HG02798 (cell line): ENCODE data around the gene SLC25A44.

ENCODE experiments used
- ATAC-seq: cut with Tn5 transposase; IDR thresholded peaks from one replicate; pipeline ENCODE4 v1.9.1; 2021; ENCODE audit warnings: mild to moderate bottlenecking; ENCODE audit not compliant: unreplicated experiment, poor library complexity

Gene SLC25A44

DNA sequence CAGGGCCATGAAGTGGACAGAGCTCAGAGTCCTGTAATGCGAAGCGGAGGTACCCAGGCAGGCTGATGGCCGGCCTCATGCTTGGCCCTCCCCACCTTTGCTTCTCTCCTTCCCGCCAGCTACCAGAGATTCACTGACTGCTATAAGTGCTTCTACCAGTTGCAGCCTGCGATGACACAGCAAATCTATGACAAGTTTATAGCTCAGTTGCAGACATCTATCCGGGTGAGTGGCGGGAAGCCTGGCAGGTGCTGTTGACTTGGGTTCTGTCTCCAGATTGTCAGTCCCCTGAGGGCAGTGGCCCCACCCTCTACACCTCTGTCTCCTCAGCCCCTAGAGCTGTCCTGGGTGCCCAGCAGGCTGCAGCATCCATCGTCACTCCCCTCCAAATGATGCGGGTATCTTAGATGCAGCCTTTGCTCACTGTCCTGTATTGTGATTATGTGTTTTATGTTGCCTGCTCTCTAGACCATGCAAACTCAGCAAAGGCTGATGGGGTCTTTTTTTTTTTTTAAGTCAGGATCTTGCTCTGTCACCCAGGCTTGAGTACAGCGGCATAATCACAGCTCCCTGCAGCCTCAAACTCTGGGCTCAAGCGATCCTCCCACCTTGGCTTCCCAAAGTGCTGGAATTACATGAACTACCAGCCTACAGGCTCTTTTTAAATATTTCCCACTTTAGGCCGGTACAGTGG lies 38.4 kb downstream of the SLC25A44 start:
- ATAC-seq, result no peak

DNA sequence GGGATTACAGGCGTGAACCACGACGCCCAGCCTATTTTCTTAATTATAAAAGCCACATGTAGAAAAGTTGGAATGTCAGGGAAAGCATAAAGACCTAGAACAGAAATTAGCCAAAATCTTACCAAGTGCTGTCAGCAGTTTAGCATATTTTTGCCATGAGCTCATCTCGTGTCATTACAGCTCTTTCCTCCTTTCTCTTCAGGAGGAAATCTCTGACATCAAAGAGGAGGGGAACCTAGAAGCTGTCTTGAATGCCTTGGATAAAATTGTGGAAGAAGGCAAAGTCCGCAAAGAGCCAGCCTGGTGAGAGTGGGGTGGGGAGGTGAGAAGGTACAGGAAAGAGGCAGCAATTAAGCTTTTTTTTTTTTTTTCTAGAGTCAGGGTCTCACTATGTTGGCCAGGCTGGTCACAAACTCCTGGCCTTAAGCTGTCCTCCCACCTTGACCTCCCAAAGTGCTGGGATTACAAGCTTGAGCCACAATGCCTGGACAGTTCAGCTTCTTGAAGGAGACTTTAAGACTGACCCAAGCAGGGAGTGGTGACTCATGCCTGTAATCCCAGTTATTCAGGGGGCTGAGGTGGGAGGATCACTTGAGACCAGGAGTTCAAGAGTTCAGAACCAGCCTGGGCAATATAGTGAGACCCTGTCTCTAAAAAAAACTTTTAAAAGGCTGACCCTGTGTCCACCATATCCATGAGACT lies 39.7 kb downstream of the SLC25A44 start:
- no peak for ATAC-seq

DNA sequence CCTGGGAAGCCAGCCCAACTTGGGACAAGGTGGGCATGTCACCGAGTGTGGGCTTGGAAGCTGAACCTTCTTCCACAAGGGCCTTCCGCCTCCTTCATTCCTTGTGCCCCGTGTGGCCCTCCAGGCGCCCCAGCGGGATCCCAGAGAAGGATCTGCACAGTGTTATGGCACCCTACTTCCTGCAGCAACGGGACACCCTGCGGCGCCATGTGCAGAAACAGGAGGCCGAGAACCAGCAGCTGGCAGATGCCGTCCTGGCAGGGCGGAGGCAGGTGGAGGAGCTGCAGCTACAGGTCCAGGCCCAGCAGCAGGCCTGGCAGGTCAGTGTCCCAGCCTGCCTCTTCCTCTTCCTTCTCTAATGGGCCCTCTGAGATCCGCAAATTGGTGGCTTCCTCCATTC lies 42.3 kb downstream of the SLC25A44 start:
- ATAC-seq, result no peak

DNA sequence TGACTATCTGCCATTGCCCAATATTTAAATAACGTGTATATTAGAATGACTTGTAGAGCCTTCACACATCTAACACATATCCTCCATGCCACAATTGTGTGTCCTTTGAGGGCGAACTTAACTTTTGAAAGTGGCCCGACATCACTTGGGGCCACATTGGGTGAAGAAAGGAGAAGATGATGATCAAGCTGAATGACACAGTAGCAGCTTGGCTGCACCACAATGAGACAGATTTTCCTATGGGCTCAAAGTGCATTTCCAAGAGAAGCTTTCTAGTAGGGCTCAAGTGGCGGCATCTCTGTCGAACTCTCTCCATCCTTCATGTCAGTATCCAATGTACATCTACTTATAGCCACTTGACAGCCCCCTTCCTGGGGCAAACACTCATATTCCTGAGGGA lies 44.3 kb downstream of the SLC25A44 start:
- ATAC-seq, result no peak

DNA sequence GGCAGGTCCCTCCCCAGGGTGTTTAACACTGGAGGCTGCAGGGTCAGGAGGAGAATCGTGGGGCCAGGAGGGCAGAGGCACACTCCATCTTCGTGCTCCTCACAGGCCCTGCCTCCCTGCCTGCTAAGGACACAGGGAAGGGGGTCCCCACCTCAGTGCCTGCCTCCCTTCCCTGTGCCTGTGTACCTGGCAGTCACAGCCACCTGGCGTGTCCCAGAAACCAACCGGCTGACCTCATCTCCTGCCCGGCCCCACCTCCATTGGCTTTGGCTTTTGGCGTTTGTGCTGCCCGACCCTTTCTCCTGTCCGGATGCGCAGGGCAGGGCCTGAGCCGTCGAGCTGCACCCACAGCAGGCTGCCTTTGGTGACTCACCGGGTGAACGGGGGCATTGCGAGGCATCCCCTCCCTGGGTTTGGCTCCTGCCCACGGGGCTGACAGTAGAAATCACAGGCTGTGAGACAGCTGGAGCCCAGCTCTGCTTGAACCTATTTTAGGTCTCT lies 47.5 kb downstream of the SLC25A44 start:
- ATAC-seq, result no peak

DNA sequence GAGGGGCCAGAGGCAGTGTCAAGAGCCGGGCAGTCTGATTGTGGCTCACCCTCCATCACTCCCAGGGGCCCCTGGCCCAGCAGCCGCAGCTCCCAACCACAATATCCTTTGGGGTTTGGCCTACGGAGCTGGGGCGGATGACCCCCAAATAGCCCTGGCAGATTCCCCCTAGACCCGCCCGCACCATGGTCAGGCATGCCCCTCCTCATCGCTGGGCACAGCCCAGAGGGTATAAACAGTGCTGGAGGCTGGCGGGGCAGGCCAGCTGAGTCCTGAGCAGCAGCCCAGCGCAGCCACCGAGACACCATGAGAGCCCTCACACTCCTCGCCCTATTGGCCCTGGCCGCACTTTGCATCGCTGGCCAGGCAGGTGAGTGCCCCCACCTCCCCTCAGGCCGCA lies 48.0 kb downstream of the SLC25A44 start, which contains the start of gene BGLAP:
TSS of gene BGLAP (plus strand) at position 259 of the 400 bp plus-strand sequence. CDS start at position 307, 48 bp downstream.
- no peak for ATAC-seq

DNA sequence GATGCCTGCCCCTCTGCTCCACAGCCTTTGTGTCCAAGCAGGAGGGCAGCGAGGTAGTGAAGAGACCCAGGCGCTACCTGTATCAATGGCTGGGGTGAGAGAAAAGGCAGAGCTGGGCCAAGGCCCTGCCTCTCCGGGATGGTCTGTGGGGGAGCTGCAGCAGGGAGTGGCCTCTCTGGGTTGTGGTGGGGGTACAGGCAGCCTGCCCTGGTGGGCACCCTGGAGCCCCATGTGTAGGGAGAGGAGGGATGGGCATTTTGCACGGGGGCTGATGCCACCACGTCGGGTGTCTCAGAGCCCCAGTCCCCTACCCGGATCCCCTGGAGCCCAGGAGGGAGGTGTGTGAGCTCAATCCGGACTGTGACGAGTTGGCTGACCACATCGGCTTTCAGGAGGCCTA lies 48.8 kb downstream of the SLC25A44 start:
- no peak for ATAC-seq

DNA sequence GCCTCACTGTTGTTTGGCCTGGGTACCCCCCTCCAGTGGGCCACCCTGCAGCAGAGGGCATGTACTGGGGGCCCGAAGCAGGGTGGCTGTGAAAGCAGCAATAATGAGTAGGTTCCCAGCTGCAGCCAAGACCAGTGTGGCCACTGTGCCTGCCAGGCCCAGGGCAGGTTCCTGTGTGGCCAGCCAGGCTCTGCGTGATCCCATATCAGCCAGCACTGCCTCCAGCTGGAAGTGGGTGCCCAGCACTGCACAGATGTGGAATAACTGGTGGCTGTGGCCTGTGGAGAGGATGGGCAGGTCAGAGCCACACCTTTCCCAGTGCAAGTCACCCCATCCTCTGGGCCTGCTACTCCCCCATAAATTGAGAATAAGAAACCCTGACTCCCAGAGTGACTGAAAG lies 50.2 kb downstream of the SLC25A44 start:
- no peak for ATAC-seq

DNA sequence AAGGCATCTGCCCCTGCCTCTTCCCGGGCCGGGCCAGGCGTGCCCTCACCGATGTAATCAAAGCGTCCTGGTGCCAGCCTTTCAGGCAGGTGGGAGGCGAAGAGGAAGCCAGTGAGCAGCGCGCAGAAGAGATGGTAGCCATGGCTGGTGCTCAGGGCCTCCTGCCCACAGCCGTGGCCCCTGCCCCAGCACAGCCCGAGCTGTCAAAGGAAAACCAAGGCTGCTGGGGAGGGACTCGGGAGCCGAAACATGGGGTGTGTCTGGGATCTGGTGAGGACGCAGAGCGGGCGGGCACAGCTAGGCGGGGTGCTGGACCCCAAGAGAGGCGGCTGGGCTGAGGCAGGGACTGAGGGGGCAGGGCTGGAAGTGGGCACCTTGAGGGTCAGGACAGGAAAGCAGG lies 50.8 kb downstream of the SLC25A44 start:
- ATAC-seq, result no peak

DNA sequence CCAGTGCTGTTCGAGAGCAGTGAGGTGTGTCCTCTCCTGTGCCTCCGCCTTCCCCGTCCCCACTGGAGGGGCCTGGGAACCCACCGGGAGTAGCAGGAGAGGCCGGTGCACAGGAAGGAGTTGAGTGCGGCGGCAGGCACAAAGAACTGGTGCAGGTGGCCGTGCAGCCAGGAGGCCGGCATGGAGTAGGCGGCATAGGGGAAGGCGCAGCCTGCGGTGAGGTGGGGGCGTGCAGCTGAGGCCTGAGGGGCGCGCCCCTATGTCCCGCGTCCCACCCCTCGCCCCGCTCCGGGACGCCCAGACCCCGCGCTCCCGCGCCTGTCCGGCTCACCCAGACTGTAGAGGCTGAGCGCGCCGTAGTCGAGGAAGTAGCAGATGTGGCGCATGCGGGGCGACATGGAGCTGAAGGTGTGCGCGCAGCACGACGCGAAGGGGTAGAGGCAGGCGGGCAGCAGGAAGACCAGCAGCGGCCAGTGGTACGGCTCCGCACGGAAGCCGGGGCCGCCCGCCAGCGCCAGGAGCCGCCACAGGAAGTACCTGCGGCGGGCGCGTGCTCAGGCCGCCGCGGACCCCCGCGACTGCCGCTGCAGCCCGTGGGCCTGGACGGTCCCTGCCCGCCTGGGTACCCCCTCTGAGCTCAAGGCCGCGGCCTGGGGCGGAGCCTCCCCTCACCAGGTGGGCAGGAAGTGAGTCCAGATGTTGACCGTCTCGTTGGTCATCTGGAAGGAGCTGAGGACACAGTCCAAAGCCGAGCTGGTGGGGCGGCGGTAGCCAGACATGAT lies 51.7 kb downstream of the SLC25A44 start:
- no peak for ATAC-seq

DNA sequence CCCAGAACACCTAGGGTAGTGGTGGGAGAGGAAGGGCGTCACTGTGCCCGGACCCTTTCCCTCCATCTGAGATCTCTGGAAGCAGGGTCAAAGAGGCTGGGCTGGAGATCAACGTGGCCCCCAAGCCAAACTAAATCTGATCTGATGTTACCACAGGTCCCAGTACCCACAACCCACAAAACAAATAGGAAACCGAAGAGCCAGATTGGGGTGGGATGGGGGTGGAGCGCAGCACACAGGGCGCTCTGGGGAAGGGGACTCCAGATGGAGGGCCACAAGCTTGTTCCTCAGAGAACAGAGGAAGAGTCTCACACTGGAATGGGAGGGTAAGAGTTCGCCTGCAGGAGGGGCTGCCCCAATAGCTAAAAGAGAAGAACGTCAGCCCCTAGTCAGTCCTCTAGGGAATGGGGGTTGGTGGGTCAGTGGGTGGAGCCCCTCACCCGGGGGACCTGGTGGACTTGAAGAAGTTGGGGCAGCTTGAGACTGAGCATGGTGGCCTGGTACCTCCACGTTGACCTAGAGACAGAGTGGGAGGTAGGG lies 52.4 kb downstream of the SLC25A44 start:
- ATAC-seq, result no peak

DNA sequence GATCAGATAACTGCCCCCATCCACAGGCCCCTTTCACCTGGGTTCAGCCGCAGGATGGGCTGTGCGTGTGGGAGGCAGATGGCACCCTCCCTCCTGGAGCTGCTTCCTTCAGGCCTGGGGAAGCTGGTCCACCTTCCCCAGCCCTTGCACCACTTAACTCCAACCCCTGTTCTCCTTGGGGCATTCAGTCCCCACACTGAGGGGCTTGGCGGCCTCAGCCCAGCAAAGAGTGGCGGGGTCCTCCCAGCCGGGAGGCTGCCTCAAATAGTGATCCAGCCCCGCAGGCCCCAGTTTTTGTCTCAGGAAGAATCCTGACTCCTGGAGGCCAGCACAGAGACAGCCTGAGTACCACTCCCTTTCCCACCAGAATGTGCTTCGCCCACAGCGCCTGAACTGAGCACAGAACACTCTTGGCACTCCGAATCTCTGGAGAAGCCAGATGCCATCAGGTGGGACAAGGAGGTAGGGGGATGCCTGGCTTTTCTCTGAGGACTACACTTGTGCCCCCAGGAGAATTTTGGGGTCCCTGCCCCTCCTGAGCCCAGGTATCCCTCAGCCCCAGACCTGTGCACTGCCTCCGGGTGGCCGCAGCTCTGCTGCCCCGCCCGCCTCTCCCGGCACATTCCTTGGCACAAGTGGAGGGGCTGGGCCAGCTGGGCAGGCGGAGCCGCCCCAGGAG lies 53.0 kb downstream of the SLC25A44 start:
- no peak for ATAC-seq

DNA sequence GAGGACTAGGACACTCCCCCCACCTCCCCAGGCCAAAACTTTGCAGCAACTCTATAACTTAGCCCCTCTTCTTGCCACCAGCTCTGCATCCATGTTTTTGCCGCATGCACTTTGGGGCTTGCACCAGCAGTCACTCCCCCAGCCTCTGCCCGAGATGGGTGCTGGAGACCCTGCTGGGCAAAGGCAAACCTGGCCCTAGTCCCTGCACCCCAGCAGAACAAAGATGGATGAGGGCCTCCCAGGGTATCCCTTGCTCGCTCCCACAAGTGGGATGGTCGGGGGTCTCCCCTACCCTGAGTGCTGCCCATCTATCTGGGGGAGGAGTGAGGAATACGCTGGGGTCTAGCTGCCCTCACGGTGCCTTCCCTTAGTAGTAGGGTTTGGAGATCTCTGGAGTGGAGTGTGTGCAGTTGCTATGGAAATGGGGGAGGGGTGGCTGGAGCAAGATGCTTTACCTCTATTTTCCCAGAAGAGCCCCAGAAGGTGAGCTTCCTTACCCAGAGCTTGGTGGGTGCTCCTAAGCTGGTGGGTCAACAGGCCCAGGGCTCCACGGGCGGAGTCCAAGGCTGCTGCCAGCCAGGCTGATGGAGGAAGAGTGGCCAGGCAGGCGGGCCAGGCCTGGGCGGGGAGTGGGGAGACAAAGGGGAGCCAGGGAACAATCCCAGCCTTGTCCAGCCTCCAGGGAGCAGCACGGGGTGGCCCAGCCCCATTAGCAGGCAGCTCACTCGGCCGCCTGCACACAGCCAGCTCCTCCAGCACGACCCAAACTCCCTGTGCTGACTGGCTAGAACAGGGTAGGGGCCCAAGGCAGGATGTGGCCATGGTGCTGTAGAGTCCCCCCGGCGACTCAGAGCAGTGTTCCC lies 53.8 kb downstream of the SLC25A44 start, which contains the start of gene PAQR6:
TSS of gene PAQR6 (minus strand) at position 597 of the 863 bp plus-strand sequence. CDS start 1,325 bp downstream, outside the sequence.
- no peak for ATAC-seq

DNA sequence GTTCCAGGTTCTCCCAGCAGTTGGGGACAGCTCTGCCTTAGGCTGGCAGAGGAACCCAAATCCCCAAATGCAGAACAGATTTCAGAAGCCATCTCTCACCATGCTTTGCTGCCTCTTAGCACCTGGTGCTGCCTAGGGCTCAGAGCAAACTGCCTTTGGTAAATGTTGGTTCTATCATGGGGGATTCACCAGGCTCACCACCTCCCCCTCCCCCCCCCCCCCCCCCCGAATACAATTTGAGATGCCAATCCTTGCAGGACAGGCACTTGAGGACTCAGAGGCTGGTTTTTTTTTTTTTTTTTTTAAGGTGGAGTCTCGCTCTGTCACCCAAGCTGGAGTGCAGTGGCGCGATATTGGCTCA lies 54.4 kb downstream of the SLC25A44 start:
- ATAC-seq, result no peak

DNA sequence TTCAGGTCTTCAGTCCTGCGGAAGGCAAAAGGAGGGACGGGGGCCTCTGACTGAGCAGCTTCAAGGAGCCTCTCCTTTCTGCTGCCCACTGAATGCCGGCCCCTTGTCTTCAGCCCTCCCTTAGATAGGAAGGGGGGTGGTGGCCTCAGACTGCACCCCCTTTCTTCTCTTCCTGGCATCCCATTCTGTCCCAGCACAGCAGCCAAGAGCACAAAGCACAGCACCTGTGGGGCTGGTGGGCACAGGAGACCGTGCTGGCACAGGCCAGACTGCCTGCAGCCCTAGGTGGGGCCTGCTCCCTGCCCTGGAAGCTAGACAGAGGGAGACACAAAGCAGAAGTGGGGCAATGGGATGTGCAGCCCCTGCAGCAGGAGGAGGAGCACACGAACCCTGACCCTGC lies 55.7 kb downstream of the SLC25A44 start:
- ATAC-seq, result no peak

DNA sequence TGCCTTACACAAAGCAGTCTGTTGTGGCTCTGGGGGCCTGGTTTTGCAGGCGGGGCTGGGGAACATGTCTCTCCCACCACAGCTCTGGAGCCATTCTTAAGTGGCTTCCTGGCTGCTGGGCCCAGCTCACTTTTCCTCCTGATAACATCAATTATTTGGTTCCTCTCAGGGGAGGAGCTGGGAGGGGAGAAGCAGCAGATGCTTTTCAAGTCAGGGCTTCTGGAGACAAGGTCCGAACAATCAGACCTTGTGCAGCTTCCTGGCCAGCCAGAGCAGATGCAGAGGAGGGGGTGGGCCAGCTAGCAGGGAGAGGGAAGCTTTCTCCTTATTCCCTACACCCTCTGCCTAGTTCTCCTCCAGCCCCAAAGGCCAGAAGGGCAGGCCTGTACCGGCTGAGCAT lies 57.6 kb downstream of the SLC25A44 start:
- ATAC-seq, result no peak

DNA sequence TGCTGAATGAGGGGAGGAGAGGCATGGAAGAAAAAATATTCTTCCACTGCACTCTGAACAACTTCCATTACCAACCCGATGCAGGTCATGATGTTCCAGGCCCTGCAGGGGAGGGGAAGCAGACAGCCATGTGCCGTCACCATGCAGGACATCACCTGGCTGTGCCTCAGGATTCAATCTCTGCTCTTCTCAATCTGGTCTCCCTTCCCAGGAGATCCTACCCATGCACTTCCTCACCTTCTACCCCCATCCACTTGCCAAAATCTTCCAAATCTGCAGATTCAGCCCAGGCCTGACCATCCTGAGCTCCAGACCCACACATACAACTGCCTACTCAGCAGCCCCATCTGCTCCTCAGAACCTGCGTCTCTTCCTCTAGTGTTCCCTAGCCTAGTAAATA lies 59.7 kb downstream of the SLC25A44 start:
- no peak for ATAC-seq

DNA sequence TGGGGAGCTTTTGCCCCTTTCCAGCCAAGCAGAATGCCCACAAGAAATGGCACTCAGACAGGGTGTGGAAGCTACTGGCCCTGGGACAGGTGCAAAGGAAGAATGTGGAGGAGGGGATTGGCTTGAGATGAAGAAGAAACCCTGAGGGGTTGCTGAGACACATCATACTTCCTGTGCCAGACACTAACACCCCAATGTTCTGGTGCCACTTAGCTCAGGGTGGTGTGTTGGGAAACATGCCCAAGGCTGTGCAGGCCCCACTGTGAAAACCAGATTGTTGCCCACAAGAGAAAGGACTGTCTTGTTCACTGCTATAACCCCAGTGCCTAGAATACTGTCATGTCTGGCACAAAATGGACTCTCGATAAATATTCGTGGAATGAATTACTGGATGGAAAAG lies 63.8 kb downstream of the SLC25A44 start:
- no peak for ATAC-seq

DNA sequence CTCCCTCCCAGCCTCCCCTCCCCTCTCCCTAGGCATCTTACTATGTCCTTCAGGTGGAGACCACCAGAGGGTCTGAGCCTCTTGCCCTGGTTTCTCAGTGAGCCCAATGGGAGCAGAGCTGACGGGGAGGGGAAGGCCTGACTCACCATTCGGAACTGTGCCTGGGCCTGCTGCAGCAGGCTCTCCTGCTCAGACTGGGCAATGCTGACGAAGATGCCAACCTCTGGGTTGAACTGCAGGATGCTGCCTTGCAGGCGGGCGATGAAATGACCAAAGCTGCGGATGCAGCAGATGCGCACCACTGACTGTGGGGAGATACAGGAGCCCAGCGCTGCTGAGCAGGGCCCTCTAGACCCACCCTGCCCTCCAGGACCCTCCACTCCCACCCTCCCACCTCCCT lies 65.0 kb downstream of the SLC25A44 start:
- ATAC-seq, result no peak
